NT2/D1 (cell line): ENCODE data around the gene SLC35G3.

Source experiments
- DNase-seq: peaks from one replicate; pipeline ENCODE4 v3.0.0-alpha.2; 2011; ENCODE audit warnings: low read depth, low spot score
- H3K27me3 ChIP-seq: 2 replicates; pipeline ENCODE4 v1.6.0; 2011; ENCODE audit warnings: mild to moderate bottlenecking; ENCODE audit not compliant: insufficient read length, insufficient read depth
- H3K36me3 ChIP-seq: 2 replicates; pipeline ENCODE4 v1.6.1; 2011; ENCODE audit warnings: mild to moderate bottlenecking, low read length, mixed read lengths; ENCODE audit not compliant: insufficient read depth, insufficient read length
- H3K4me1 ChIP-seq: 2 replicates; pipeline ENCODE4 v1.5.1; 2011; ENCODE audit not compliant: insufficient read depth, insufficient read length
- H3K4me3 ChIP-seq: 2 replicates; pipeline ENCODE4 v1.5.1; 2011; ENCODE audit warnings: low read depth; ENCODE audit not compliant: insufficient read length
- H3K9ac ChIP-seq: 2 replicates; pipeline ENCODE4 v1.6.0; 2011; ENCODE audit warnings: low read depth; ENCODE audit not compliant: insufficient read length
- H3K9me3 ChIP-seq: 2 replicates; pipeline ENCODE4 v1.5.1; 2011; ENCODE audit warnings: mild to moderate bottlenecking, low read length; ENCODE audit not compliant: insufficient read depth
- SUZ12 ChIP-seq: IDR thresholded peaks from 2 replicates; pipeline ENCODE4 v1.6.1; 2011; ENCODE audit not compliant: insufficient read length, insufficient read depth; ENCODE audit errors: extremely low read depth
- YY1 ChIP-seq: IDR thresholded peaks from 2 replicates; pipeline ENCODE4 v1.6.1; 2011; ENCODE audit not compliant: insufficient read length, insufficient read depth
- ZNF274 ChIP-seq: IDR thresholded peaks from 2 replicates; pipeline ENCODE4 v1.6.1; 2011; ENCODE audit warnings: mild to moderate bottlenecking, low read depth, low read length

SLC35G3 gene

DNA sequence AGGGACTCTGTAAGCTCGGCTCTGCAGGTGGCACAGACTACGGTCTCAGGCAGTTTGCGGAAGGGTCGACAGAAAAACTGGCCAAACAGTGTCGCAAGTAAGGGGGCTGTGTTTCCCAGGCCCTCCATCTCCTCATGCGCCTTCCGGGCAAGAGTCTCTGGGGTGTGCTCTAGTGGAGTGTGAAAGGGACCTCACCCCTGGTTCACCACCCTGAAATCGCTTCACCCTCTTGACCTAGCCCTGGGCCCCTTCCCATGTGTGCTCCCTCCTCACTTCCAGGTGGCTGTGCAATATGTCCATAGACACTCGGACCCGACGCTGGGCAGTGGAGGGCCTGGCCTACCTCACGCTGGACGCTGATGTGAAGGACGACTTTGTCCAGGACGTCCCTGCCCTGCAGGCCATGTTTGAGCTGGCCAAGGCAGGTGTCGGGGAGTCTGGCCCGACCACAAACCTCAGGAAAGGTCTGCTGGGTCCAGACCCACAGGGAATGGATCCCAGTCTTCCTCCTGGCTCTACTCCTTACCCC is 24.3 kb downstream of the SLC35G3 start:
- no peaks in the 10 kb centered on the region for H3K9me3 ChIP-seq
- H3K4me3 ChIP-seq = no peak overlapping the region
- no peaks in the 10 kb centered on the region for H3K27me3 ChIP-seq

DNA sequence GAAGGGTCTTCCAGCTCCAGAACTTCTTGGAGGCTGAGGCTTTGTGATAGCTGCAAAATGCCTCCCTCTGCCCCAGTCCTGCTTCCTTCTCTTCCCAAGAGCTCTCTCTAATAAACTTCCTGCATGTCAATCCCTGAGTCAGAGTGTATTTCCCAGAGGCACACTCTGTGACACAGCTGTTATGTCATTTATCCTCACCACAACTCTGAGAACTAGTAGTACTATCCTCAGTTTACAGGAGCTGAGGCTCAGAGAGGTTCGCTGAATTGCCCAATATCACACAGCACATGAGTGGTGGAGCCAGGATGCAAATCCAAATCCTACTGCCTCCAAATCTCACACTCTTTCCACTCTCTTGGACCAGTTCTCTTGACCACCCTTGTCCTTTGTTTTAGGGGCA is 26.5 kb downstream of the SLC35G3 start:
- Histone ChIP-seq H3K9ac (no peak overlapping the region), H3K4me3 (no peak overlapping the region), H3K4me1 (no peaks in the 10 kb centered on the region), H3K27me3 (no peaks in the 10 kb centered on the region), H3K9me3 (no peaks in the 10 kb centered on the region), H3K36me3 (no peaks in the 10 kb centered on the region)
- TF ChIP-seq YY1 (no peak), SUZ12 (no peak), ZNF274 (no peak)
- no peak for DNase-seq

More for the DNA sequence above, 24.3 kb downstream of the SLC35G3 start:
- Histone ChIP-seq H3K9ac (no peak overlapping the region), H3K36me3 (no peaks in the 10 kb centered on the region), H3K4me1 (no peaks in the 10 kb centered on the region)
- no peak for DNase-seq
- TF ChIP-seq YY1 (no peak), ZNF274 (no peak)

DNA sequence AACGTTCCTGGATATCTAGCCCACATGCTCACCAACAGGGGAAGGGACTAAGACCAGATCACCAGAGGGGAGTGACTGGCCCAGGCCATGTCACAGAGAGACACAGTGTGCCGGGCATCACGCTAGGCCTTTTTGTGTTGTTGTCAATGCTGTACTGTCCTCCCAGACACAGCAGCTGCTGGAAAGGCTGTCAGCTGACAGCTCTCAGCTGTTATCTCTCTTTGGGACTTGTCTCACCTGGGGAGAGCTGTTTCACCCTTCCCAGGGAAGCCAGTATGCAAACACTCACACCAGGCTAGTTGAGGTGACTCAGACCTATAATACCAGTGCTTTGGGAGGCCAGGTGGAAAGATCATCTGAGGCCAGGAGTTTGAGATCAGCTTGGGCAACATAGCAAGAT is 27.1 kb downstream of the SLC35G3 start:
- H3K9me3 ChIP-seq = no peaks in the 10 kb centered on the region
- DNase-seq = no peak
- no peaks in the 10 kb centered on the region for H3K4me1 ChIP-seq
- no peaks in the 10 kb centered on the region for H3K36me3 ChIP-seq
- no peak for TF ChIP-seq YY1
- no peak for TF ChIP-seq SUZ12
- no peak for TF ChIP-seq ZNF274
- no peaks in the 10 kb centered on the region for H3K27me3 ChIP-seq
- H3K4me3 ChIP-seq = no peak overlapping the region
- no peak overlapping the region for H3K9ac ChIP-seq

DNA sequence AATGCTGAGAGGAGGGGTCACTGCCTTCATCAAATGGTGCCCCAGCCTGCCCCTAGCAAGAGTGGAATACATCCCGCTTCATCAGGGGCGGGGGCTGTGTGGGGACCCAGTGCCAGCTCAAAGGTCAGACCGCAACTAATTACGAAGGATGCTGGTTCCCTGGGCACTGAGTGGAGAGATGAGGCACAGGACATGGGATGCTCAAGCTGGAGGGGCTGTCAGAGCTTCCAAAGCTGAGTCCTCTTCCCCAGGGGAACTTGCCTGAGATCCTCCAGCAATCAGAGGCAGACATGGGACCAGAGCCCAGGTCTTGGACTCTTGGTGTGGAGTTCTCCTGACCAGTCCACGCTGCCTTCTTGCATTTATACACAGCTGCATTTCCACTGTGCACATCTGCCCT is 27.7 kb downstream of the SLC35G3 start:
- H3K36me3 ChIP-seq = no peaks in the 10 kb centered on the region
- TF ChIP-seq ZNF274 (no peak), SUZ12 (no peak), YY1 (no peak)
- H3K4me3 ChIP-seq = no peak overlapping the region
- no peak for DNase-seq
- H3K4me1 ChIP-seq = no peaks in the 10 kb centered on the region
- no peaks in the 10 kb centered on the region for H3K9me3 ChIP-seq
- no peak overlapping the region for H3K9ac ChIP-seq
- H3K27me3 ChIP-seq = no peaks in the 10 kb centered on the region

DNA sequence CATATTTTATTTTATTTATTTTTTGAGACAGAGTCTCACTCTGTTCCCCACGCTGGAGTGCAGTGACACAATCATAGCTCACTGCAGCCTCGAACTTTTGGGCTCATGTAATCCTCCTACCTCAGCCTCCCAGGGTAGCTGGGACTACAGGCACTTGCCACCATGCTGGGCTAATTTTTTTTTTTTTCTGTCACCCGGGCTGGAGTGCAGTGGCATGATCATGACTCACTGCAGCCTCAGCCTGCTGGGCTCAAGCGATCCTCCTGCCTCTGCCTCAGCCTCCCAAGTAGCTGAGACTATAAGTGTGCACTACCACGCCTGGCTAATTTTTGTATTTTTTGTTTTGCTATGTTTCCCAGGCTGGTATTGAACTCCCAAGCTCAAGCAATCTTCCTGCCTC is 29.5 kb downstream of the SLC35G3 start:
- DNase-seq = no peak
- TF ChIP-seq ZNF274 (no peak), YY1 (no peak), SUZ12 (no peak)
- Histone ChIP-seq H3K27me3 (no peaks in the 10 kb centered on the region), H3K4me3 (no peak overlapping the region), H3K4me1 (no peaks in the 10 kb centered on the region), H3K9me3 (no peaks in the 10 kb centered on the region), H3K36me3 (no peaks in the 10 kb centered on the region), H3K9ac (no peak overlapping the region)

DNA sequence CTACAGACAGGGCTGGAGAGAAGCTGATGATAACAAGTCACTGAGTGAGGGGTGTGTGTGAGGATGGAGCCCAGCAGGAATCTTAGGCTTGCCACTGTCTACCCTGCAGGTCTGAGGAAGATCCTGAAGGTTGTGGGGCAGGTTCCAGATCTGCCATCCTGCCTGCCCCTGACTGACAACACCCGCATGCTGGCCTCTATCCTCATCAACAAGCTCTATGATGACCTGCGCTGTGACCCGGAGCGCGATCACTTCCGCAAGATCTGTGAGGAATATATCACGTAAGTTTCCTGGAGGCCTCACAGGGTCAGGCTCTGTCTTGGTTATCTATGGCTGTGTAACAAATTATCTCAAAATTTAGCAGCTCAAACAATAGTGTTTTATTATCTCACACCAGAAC is 30.3 kb downstream of the SLC35G3 start:
- no peak for TF ChIP-seq SUZ12
- no peak for TF ChIP-seq YY1
- TF ChIP-seq ZNF274 = no peak
- DNase-seq = no peak
- Histone ChIP-seq H3K4me1 (no peaks in the 10 kb centered on the region), H3K27me3 (no peaks in the 10 kb centered on the region), H3K36me3 (no peaks in the 10 kb centered on the region), H3K9me3 (no peaks in the 10 kb centered on the region), H3K4me3 (no peak overlapping the region), H3K9ac (no peak overlapping the region)

GRCh38 chr17:35162755-35163154 is 31.4 kb downstream of the SLC35G3 start:
- Histone ChIP-seq H3K4me3 (no peak overlapping the region), H3K27me3 (no peaks in the 10 kb centered on the region), H3K36me3 (no peaks in the 10 kb centered on the region), H3K9ac (no peak overlapping the region), H3K4me1 (peaks cover 2% of the 10 kb centered on the region), H3K9me3 (no peaks in the 10 kb centered on the region)
- no peak for TF ChIP-seq YY1
- no peak for TF ChIP-seq ZNF274
- TF ChIP-seq SUZ12 = no peak
- no peak for DNase-seq

- no peak for TF ChIP-seq YY1
- TF ChIP-seq ZNF274 = no peak
- no peak for TF ChIP-seq SUZ12
- Histone ChIP-seq H3K27me3 (no peaks in the 10 kb centered on the region), H3K9me3 (no peaks in the 10 kb centered on the region), H3K36me3 (no peaks in the 10 kb centered on the region), H3K4me1 (peaks cover 2% of the 10 kb centered on the region), H3K4me3 (no peak overlapping the region), H3K9ac (no peak overlapping the region)
- DNase-seq = no peak
Measured at GRCh38 chr17:35161281-35161761, 32.9 kb downstream of the SLC35G3 start.
